Inferior parietal cortex (tissue), 1 donor: ENCODE data around the gene PPP3CA.

ENCODE experiments used
- DNase-seq: peaks from one replicate; pipeline ENCODE4 v3.0.0-alpha.2; 2016; ENCODE audit errors: extremely low spot score

PPP3CA gene

DNA sequence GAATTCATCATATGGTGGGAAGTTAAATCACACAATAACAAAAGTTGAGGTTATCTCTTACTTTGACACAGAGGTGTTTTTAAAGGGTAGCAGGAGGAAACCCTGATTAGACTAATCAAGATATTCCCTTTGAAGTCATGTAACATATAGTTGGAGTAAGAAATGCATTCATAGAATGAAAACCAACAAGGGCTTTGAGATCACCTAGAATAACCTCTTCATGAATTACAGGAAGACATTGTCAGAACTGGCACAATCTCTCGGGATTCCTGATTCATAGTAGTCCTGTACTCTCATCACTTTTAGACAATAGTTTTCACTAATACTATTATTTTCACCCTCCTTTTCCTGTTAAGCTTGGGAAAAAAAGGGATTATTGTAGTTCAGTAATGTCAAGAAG is 170.2 kb downstream of the PPP3CA start:
- no peak for DNase-seq

- DNase-seq = no peak
Measured at GRCh38 chr4:101175896-101176676, 171.2 kb downstream of the PPP3CA start.

- DNase-seq = no peak
Measured at GRCh38 chr4:101174679-101175345, 172.5 kb downstream of the PPP3CA start.

- DNase-seq = no peak
Measured at GRCh38 chr4:101172369-101172768, 175.0 kb downstream of the PPP3CA start.

GRCh38 chr4:101171747-101172146 is 175.6 kb downstream of the PPP3CA start:
- no peak for DNase-seq

GRCh38 chr4:101169044-101170014 is 178.0 kb downstream of the PPP3CA start:
- DNase-seq = peak; percentile 80

DNA sequence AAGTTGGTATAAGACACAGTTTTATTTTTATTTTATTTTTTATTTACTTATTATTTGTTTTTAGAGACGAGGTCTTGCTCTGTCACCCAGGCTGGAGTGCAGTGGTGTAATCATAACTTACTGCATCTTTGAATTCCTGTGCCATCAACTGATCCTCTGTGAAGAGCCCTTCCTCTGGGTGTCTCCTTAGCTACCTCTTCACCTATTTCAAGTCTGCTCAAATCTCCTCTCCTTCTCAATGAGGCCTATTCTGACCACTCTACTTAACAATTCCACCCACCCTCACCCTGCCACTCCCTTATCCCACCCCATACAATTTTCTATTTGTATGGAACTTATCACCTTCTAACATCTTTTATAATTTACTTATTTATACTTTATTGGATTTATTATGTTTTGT is 183.4 kb downstream of the PPP3CA start:
- DNase-seq = no peak

DNA sequence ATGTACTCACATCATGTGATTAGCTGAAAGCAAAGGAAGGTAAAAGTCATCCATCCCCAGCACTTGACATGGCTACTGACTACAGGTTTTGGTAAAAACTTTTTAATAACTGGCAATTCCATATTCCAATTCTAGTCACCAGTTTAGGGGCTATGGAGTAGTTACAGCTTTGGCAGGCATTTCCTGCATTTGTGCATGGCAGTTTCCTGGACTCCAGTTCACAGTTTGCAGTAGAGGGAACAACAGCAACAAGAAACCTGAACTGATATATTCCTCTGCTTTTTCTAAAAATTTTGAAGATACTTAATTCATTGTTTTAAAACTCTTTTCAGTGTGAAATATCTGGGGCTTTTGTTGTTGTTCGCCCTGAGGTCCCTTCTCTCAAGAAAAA is 184.3 kb downstream of the PPP3CA start:
- no peak for DNase-seq

DNA sequence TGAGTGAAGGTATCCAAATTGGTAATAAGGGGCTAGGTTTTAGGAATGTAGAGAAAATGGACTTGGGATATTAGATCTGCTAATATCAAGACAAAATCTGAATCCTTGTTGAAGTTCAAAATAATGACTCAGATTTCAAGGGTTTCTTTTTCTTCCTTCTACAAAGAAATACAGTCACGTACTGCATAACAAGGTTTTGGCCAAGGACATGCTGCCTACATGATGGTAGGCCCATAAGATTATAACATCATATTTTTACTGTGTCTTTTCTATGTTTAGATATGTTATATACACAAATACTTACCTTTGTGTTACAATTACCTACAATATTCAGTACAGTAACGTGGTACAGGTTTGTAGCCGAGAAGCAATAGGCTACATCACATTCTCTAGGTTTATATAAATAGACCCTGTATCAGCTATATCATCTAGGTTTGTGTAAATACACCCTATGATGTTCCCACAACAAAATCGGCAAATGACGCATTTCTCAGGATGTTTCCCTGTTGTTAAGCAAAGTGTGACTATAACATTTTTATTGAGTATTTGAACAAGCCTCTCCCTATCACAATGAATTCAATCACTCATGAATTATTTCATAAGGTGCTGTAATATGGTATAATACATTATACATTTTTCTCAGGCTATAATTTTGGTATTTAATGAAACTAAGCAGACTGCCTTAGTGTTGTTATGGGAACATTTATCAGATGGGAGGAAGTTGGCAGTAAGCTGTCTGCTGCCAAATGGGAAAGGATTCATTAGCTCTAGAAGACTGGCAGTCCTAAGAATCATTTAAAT is 186.3 kb downstream of the PPP3CA start:
- no peak for DNase-seq

DNA sequence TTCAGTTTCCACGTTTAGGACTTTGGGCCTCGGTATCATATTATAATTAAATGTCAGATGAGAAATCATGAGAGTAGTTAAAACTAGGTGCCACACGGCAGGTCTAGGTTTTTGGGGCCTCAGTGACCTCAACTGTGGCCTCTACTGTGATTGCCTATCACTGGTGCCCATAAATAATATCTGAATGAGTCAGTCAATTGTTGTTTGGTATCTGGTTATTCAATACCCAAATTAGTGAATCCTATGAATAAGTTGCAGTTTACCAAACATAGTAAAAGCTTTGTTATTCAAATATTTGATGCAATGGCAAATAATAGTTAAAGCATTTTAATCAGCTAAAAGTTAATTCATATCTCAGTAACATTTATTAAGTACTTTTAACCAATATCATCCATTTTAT is 188.8 kb downstream of the PPP3CA start:
- DNase-seq = no peak

- peak; percentile 66 for DNase-seq
Measured at GRCh38 chr4:101158134-101158482, 189.2 kb downstream of the PPP3CA start.

DNA sequence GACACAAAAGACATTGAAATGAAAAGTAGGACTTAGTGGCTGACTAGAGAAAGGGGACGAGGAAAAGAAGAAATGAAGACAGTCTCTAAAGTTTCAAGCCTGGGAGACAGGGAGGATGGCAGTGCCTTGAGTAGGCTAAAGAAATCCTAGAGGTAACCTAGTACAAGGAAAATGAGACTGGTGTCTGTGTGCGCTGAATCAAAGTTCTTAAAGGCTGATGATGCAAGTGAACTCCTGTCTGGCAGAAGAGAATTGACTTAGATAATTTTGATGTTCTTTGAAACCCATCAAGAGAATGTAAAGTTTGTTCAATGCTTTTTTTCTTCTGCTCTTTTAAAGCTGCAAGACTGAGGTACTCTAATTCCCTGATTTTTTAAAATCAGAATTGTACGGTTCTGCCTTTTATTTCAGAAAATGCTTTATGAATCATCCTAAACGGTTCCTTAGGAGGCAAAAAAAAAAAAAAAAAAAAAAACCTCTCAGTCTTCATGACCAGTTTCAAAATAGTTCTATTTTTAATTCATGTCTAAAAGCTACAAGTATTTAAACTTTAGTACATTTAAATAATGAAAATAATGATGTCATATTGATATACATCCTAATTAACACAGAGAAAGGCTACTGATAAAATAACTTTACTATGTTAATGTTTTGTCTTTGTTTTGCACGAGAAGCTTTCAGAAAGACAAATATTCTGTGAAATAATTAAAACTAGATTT is 189.8 kb downstream of the PPP3CA start:
- DNase-seq = no peak

DNA sequence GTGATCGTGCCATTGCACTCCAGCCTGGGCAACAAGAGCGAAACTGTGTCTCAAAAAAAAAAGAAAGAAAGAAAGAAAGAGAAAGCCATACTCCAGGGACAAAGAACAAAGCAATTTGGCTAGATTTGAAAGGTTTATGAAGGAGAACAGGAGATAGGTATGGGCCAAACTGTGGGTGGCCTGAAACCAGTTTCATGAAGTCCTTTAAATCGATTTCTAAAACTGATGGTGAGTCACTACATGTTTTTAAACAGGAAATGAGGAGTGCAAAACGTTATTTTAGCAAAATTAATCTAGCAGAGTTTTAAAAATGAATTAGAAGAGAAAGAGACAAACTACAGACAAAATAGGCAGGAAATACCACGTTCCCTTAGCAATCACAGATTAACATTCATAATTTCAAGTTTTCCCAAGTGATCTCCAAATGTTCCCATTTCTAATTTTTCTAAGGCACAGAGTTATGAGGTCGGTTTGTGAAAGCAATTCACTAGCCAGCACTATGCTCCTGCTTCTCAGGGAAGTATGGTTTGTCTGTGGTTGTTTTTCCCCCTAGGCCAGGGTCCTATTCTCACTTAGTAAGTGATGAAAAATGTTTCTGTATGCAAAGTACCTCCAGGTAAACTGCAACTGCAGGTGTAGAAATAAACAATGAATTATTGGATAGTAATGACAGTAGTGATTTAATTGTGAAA is 190.6 kb downstream of the PPP3CA start:
- DNase-seq = no peak

- no peak for DNase-seq
Measured at GRCh38 chr4:101155945-101156344, 191.4 kb downstream of the PPP3CA start.

DNA sequence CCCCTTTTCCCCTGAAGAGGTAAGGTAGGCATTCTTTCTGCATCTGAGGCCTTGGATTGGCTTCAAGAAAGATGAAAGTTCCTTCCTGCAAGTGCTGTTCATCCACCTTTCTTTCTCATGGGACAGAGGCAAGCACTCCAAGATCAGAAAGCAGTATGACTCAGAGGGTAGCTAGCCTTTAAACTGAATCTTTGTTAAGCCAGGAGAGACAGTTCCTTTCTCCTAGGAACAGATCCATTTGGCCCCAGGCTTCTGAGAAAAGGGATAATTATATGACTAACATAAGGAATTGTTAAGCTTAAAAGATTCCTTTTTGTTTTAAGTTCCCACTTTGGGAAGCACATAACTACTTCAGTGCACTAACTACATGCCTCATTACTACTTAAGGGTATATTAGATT is 192.0 kb downstream of the PPP3CA start:
- no peak for DNase-seq

- no peak for DNase-seq
Measured at GRCh38 chr4:101153653-101154052, 193.7 kb downstream of the PPP3CA start.

GRCh38 chr4:101152521-101152920 is 194.8 kb downstream of the PPP3CA start:
- no peak for DNase-seq

DNA sequence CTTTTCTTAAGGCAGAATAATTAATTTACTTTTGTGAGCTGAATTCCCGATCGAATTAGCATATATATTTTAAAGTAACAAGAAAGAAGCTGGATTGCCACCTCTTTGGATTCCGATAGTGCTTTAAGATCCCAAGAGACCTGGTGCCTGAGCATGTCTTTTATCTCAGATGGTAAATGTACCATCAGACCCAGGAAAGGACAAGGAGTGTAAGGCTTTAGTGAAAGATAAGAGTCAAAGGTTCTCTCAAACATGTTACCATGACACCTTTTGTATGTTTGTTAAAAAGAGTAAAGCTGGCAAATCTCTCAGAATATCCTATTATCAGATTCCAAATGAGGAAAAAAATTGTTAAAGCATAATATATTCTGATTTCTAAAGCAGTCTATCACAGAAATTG is 198.8 kb downstream of the PPP3CA start:
- no peak for DNase-seq

DNA sequence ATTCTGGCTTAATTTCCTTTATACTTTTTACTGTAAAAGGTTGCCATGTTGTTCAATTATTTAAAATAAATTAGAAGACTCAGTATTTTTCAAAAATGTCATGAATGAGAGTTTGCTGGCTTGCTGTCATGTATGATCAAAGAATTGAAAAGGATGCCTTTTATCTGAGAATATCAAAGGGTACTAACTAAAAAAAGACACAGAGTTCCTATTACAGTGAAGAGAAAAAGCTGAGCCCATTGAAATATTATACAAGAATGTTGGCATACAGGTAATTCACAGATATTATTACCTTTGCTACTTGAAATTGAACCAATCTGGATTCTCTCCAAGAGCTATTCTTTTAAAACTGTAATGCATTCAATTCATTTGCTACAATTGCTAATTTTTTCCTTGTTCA is 200.0 kb downstream of the PPP3CA start:
- no peak for DNase-seq

- DNase-seq = no peak
Measured at GRCh38 chr4:101145021-101145420, 202.3 kb downstream of the PPP3CA start.
